Spleen (tissue), 7 donors: Measurements from ENCODE around the gene HYDIN.

Source experiments
- CTCF ChIP-seq, 11 experiments: fragments of 200-600 bp in 7 of 11; fragments of 450-650 bp in 4 of 11; sonication (generic) in 4 of 11; IDR thresholded peaks in 8 of 11; conservative IDR thresholded peaks in 3 of 11; 1 replicate in 7 of 11; 2 replicates in 4 of 11; pipeline versions ENCODE4 v1.4.0 to v1.8.0; 2016 to 2021; ENCODE audit warnings: antibody characterized with exemption in 11 of 11, inconsistent platforms in 4 of 11, mild to moderate bottlenecking in 1 of 11
- POLR2A ChIP-seq, 3 donors: fragments of 450-650 bp; IDR thresholded peaks; one replicate each; pipeline ENCODE4 v1.5.1; 2017; ENCODE audit warnings: antibody characterized with exemption in 3 of 3, mild to moderate bottlenecking in 1 of 3
- POLR2AphosphoS5 ChIP-seq, 3 donors: sonication (generic); formaldehyde crosslinking; IDR thresholded peaks; one replicate each; pipeline ENCODE4 v1.5.1; 2017; ENCODE audit warnings: antibody characterized with exemption in 3 of 3
- donor health status: DM: no; HTN: no; CAD: no; lungs with moderate emphysema.
- donor health status: DM: no; HTN: no; CAD: no.
- donor health status: DM: no; HTN: no; CAD: no.

GRCh38 chr16:71249399-71249798 is 18.9 kb upstream of the HYDIN start:
- TF ChIP-seq CTCF (IDR thresholded peaks at IDR 0.05 in 8 of 11, conservative IDR thresholded peaks at IDR 0.05 in 3 of 11) (no peak), POLR2AphosphoS5 (IDR thresholded peaks at IDR 0.05) (no peak), POLR2A (IDR thresholded peaks at IDR 0.05) (no peak)
